Measurements from ENCODE around the gene FBXW8.
A peak's percentile ranks its signal among the peaks of the same experiment; 100 is the strongest.

Gene FBXW8

DNA sequence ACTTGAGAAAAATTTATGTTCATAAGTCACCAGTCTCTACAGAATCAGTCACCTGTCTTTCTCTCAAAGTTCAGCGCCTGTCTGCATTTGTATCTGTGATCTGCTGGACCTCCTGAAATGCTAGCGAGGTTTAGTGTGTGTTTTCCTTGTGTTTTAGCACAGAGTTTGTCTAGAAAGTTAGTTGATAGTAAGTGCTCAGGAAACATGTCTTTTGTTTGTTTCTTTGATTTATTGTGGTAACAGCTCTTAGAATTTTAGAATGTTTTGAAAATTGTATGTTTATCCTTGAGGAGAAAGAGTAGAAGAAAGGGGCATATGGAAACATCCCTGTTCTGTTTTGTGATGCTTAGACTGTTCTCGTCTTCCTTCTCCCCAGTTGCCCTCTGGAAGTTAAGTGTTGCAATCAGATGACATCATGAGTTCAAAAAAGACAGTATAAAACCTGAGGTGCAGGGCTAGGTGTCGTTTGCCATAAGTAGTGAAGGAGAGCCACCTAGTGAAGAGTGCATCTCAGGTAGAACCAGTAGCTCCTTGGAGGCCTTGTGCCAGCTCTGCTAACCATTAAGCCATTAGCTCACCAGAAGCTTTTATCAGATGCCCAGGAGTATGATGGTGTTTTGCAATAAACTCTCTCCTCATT lies 44.8 kb downstream of the FBXW8 start:
- no peak for DNase-seq (ENCODE audit: low read depth)

DNA sequence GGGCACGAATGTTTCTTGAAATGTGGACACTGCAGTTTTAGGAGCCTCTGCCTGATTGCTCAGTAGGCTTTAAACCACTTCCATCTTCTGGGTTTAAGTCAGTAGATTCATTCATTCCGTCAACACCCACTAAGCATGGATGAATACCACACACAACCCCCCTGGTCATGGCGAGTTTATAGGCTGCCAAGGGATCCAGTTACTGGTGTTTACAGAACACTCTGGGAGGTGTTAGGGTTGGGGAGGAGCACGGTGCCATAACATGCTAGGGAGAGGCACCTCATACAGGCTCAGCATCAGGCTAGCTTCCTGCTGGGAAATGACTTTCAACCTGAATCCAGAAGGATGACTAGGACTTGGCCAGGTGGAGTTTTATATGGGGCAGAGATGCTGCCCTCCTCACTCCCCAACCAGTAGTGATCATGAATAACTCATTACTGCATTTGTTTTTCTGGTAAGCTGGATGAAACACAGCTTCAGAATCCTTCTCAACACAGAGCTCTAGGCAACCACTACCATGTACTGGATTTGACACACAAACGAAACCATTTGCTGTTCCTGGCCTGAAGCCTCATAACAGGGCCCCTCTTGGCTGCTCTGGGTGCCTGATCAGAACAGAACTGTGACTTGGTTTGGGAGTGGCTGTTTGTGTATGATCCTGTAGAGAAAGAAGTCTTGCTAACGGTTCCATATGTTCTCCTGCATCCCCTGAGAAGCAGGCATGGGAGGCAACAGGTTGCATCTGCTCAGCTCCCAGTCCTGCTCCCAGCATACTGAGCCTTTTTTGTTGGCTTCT lies 47.9 kb downstream of the FBXW8 start:
- DNase-seq (ENCODE audit: low read depth), result no peak

DNA sequence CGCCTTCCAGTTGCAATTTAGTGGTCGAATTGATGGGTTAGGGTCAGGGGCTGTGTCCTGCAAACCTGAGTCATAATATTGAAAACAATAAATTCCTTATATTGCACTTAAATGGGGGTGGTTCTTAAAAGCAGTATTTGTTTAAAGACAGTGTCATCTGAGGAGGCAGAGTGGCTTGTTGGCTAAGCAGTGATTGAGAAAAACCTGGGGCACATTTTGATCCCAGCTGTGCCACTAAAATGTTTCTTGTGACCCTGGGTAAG lies 48.4 kb downstream of the FBXW8 start:
- no peak for DNase-seq (ENCODE audit: low read depth)

DNA sequence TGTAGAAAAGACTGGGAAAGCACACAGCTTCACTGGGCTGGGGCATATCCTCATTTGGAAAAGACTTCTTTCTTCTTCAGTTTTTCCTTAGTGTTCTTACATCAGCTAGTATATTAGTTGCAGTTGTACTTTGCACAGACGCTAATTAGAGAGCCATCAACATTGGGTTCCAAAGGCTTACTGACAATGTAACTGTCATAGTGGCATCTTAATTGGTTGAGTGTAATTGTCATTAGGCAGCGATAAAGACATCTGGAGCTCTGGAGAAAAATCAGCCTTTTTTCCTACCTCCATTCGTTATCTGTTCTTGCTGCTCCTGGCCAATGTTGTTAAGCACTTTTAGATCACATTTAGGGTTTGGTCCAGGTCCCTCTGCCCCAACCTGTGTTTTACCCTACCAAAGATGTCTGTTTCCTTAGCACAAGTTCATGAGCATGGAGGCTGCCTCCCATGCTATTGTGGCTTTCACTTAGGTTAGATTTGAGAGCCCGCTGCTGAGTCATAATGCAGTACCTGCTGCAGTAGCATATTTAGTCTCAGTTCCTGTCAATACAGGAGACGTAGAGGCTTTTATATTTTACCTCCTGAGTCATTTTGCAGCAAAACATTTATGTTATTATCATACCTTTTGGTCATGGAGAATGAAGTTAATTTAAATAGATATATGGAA lies 49.2 kb downstream of the FBXW8 start:
- no peak for DNase-seq (ENCODE audit: low read depth)

DNA sequence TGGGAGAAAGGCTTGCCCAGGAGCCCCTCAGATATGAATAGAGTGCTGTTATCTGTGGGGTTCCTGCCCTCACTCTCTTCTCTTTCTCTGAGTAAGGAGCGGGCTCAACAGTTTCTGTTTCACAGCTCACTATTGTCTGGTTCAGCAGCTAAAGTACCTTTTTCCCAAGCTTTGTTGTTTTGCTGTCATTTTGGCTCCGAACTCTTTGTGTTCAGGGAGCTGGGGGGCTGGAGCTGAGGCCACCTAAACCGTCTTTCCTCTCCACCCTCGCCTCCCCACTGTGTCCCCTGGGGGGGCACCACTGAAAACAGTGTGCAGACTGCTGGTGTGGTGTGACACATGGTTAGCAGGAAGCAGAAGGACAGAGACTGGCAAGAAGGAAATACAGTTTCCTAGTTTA lies 51.4 kb downstream of the FBXW8 start:
- DNase-seq (ENCODE audit: low read depth), result no peak

DNA sequence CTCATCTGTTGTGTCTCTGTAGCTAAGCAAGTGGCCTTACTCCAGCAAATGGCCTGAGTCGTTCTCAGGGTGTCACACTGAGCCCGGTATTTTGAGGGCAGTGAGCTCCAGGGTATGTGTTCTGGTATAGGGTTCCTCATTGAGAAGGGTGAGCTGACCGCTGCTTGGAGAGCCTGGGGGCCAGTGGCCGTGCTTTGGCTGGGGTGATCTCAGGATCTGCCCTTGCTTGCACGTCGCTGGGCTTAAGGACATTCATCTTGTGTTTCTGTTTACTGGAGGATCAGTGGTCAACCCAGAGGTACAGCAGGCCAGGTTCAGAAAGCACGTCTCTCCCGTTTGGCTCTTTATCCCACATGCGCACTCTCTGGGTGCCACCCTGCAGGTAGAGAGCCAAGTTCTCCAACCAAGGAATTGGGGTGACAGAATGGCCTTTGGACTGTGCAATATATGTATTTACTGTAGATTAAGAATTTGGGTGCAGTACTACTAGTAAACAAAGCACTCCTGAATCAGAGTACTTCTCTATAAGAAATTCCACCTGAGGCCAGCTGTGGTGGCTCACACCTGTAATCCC lies 52.1 kb downstream of the FBXW8 start:
- no peak for DNase-seq (ENCODE audit: low read depth)

DNA sequence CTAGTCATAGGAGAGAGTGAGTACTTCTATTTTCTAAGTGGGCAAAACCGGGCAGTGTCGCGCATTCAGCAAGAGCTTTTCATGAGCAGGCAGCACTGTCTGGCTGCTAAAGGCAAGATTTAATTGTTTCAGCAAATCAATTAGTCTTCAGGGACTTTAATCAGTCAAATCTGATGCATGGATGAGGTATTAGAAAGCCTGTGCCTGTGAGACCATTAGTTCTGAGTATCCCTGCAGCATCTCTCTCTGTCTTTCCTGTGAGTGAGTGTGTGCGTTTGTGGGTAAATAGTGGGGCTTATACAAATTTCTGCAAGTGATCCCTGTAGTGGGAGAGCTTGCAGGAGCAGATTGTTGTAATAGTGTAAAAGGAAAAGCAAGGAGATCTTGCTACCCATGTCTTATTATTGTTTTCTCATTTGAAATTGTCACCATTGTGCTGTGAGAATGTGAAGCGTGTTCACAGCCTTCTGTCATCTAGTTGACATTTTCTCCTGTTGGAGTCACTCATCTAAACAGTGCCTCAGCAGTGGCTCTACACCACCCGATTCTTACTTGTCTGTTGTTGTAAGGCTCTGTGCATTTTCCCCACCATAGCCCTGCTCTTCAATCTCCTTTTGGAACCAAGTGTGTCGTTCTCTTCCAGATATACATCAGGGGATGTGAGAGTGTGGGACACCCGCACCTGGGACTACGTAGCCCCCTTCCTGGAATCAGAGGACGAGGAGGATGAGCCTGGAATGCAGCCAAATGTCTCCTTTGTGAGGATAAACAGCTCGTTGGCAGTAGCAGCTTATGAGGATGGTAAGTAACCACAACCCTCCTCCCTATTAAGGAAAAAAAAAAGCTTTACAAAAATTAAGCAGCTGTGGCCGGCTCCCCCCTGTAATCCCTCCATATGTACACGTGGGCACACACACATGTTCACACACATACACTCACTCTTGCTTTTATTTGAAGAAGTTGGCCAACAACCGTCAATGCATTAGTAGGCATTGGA lies 53.6 kb downstream of the FBXW8 start:
- DNase-seq (ENCODE audit: low read depth), result no peak

DNA sequence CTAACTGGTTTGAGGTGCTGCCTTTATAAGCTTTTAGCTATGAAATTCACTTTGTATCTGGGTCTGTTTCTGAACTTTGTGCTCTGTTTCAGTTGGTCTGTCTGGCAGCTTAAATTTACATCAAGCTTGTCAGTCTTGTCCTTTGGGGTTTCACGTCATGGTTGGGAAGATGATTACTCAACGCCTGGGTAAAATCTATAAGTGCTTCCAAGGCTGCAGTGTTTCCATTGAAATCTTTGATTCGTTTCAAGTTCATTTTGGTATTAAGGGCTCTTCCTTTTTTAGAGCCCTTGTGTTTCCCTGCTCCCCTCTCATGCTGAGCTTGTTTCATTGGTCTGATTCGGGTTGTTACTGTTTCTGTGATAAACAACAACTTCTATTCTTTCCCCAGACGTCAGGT lies 58.2 kb downstream of the FBXW8 start:
- DNase-seq (ENCODE audit: low read depth), result no peak

DNA sequence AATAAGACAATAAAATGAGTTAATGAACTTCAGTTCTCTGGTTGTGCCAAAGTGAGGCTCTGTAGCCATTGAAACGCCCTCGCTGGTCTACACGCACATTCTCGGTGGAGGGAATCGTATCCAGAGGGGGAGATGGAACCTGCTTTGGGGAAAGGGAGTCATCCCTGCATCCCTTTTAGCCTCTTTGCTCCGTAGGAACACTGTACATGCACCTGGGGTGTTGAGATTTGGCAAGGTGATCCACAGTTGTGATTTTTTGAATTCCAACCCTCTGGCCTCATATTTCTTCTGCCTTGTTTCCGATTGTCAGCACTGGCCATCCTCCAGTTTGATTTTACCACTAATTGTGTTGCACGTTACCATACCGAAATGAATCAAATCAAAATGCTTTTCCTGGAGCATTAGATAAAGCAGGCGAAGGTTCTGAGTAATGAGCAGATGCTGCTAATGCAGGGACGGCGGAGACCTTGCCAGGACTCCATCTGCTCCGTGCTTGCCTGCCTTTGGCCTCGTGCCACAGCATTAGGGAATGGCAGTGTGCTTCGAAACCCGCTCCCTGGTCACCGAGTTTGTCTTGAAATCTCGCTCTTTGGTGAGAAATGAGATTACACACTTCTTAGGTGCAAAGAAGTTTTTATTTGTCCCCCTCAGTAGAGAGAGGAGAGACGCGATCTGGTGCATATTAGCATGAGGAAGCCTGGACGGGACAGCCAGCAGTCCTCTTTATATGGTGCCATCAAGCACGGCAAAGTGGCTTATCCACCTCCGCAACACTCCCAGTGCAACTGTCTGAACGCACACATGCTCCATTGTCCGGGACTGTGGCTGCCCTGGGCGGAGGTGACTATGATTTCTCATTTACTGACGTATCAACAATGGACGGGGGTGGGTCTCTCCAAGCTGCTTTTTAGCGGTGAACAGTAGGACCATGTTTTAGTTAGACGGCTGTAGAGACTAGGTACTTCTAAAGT lies 59.1 kb downstream of the FBXW8 start:
- DNase-seq (ENCODE audit: low read depth), result peak; percentile 29

DNA sequence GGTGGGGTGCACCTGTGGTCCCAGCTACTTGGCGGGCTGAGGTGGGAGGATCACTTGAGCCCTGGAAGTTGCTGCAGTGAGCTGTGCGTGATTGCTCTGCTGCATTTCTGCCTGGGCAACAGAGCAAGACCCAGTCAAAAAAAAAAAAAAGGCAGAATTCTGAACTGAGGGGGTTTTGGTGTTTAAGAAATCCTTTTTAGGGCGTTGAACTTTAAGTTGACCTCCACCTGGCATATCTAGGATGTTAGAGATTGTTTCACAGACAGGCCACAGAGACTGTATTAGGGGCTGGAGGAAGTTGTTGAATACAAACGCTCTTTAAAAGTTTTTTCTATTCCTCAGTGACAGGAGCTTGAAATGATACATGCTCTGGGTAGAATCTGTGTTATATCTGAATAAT lies 60.5 kb downstream of the FBXW8 start:
- no peak for DNase-seq (ENCODE audit: low read depth)

DNA sequence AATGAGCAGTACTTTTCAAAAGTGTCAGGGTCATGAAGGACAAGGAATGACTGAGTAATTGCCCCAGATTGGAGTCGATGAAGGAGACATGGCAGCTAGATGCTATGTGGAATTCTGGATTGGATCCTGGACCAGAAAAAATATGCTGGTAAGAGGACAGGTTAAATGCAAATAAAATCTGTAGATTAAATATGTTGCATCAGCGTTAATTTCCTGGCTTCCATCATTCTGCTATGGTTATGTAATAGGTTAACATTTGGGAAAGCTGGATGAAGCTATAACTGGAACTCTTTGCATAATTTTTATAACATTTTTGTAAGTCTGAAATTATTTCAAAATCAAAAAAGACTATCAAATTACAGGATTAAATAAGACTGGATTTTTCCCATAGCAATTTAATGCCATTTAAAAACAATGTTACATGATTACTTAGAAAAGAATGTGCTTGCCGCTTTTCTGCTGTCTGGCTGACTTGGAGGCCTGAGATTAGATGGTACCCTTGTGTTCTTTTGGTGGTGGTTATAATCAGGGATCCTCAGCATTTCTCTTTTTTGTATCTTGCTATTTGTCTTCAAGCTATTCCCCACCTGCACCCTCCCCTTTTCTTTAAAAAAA lies 65.1 kb downstream of the FBXW8 start:
- no peak for DNase-seq (ENCODE audit: low read depth)

DNA sequence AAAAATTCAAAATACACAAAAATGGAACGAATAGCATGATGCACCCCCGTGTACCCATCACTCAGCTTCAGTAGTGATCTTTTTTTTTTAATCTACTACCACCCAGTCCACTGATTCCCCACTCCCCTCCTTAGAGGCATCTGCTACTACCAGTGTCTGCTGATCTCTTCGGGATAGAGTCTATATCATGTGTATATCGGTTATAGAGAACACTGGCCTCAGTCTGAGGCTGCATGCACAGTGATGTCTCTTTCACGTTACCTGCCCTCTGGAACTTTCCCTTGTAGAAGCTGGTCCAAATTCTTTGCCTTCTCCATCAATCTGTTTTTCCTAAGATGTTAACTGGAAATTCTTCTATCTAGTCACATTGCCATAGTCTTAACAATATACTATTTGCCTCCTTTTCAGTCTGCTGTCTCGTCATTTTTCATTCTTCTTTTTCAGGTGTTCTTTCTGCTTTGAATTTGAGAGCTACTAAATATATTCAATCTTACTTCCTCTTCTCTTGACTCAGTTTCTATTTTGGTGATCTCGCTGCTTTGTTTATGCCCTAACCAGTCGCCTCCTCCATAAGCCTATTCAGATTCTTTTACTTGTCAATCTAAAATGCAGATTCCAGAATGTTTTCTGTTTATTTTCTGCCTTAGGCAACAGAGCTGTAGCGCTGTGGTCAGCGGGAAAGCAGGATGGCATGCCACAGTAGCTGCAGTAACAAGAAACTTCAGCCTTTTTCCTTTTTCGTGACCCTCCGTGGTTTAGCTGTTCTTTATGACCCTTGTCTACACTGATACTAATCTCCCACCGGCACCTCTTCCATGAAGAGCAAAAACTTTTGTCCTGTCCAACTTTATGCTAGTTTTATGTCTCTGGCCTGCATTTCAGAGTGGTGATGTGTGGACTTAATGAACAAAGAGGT lies 67.0 kb downstream of the FBXW8 start:
- no peak for DNase-seq (ENCODE audit: low read depth)

DNA sequence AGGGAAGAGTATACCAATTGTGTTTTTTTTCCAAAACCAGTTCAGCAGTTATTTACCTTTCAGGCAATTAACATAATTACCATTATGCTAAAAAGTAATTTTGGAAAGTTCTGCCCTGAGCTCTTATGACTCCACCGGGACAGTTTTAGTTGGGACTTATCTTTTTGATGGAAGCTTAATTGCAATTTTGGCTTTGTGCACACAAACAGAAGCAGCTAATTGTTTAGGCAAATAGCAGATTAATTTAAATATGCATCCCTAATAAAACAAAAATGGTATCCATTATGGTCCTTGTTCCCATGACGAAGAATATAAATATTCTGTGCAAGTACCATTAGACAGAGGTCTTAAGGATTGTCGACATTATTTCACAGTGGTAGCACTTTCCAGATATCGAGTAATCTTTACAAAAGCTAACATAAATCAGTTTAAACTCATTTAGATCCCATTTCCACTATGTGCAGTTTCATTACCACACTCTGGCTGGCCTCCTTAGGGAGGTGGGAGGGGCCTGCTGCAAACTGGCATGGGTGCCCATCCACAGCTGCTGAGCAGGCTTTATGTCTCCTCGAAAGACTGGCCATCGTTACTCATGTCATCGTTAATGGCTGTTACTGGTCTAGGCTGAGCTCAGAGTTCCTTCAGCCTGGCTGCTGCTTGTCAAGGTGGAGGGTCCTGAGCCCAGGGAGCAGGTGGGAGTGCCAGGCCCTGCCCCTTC lies 68.2 kb downstream of the FBXW8 start:
- DNase-seq (ENCODE audit: low read depth), result no peak

DNA sequence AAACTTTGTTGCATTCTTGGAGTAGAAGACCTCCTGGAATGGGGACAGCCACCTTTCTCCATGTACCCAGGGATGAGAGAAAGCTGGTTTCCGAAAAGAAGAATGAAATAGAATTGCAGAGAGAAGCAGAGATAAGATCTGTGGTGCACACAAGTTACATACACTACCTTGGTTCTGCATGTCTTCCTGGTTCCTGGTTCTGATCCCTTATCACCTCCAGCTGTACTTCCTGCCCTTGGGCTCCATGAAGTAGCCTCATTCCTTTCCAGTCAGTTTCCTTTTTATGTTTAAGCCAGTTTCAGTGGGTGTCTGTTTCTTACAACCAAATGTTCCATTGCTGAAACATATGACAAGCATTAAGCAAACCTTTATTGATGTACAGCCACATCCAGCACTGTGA lies 69.3 kb downstream of the FBXW8 start:
- no peak for DNase-seq (ENCODE audit: low read depth)

DNA sequence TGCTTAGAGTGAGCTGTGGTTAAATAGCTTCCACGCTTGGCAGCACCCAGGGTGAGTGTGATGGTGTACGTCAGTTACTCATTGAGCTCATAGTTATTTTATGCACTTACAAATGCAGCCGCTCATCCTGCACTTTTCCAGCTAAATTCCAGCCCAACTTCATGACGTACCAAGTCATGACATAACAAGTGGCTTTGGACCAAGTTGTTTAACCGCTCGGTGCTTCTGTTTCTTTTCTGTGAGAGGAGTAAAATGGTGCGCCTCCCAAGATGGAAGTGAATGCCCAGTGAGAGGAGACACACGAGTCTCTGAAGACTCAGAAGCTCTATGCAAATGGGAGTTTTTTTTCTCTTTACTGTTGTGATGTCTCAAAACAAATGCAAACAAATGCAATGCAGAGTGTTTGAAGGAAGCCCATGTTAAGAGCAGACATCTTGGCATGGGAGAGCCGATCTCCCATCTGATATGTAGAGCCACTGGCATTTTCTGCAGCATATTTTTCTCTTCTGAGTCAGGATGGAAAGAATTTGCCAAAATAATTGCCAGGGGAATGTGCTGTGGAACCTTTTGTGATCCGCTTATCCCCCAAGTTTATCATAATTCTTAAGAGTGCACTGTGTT lies 72.2 kb downstream of the FBXW8 start:
- peak; percentile 32 for DNase-seq (ENCODE audit: low read depth)

DNA sequence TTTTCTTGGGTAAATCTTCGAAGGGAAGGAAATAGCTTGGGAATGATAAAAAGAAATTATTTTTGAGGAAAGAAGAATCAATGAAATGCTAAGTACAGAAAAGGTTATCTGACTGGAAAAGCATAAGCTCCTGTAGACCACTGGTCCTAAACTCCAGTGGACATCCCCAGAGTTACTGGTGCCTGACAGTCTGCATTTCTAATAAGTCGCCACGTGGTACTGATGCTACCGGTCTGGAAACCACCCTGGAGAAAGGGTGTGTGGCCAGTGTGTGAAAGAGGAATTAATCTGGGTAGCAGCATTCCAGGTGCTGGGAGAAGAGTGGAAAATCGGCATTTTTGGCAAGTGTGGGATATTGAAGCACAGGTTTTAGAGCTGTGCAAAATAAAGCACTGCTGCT lies 73.3 kb downstream of the FBXW8 start:
- no peak for DNase-seq (ENCODE audit: low read depth)

DNA sequence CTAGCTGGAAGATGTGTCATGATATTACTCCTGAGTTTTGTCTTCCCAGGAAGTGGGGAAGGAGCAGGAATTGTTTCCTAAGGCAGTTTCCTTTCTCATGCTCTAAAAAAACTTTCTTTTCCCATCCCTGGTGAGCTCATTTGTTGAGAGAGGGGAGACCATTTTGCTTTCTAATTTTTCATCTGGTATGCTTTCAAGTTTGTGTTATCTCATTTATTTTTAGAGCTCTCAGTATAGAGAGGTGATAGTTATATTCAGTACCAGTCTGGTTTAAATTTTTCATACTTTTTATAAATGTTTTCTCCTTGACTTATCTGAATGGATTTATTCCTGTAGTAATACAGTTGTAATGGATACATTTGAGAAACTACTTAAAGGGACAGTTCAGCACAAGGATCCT lies 79.6 kb downstream of the FBXW8 start:
- DNase-seq (ENCODE audit: low read depth), result no peak
